SK-N-SH (cell line): Measurements from ENCODE around the gene ABHD6. TPM values are rescaled to one million over a fixed set of nuclear protein-coding genes. Genes with fewer than 3 reads are reported as not detected.

ENCODE experiments used
- CTCF ChIA-PET: fragments of 300-600, 350-600 bp; formaldehyde crosslinking; extraction: SDS; loops from one replicate; lab custom pipeline; 2021; lab: Yijun Ruan, JAX
- POLR2A ChIA-PET: fragments of 350-600 bp; sonication (Branson Sonifier 250); formaldehyde crosslinking; extraction: SDS; loops from one replicate; lab custom pipeline; 2020; ENCODE audit warnings: antibody characterized with exemption, inconsistent platforms; lab: Yijun Ruan, JAX
- DNase-seq: peaks from one replicate; pipeline ENCODE4 v3.0.0; 2012
- H2AFZ ChIP-seq: fragments of 200-600 bp; sonication (generic); 2 replicates; pipeline ENCODE4 v1.8.1; 2016; ENCODE audit warnings: antibody characterized with exemption, mild to moderate bottlenecking, low read depth
- H3F3A ChIP-seq: fragments of 200-600 bp; sonication (generic); replicated peaks from 2 replicates; pipeline ENCODE3; 2016; ENCODE audit warnings: antibody characterized with exemption, mild to moderate bottlenecking; ENCODE audit not compliant: insufficient read depth
- H3K27ac ChIP-seq, 2 experiments: fragments of 200-500 bp in 1 of 2; fragments of 200-600 bp in 1 of 2; sonication (Bioruptor generic) in 1 of 2; sonication (generic), shearing (Covaris generic) in 1 of 2; 2 replicates each; pipeline versions ENCODE4 v1.5.1 to v1.6.1; 2014 to 2016; ENCODE audit warnings: low read depth in 2 of 2, inconsistent platforms in 1 of 2, low read length in 1 of 2, mild to moderate bottlenecking in 1 of 2, mixed read lengths in 1 of 2
- H3K27me3 ChIP-seq: fragments of 200-600 bp; sonication (generic), shearing (Covaris generic); 2 replicates; pipeline ENCODE4 v1.6.1; 2016; ENCODE audit warnings: mixed run types; ENCODE audit not compliant: insufficient read depth
- H3K36me3 ChIP-seq, 2 experiments: fragments of 200-500 bp in 1 of 2; fragments of 200-600 bp in 1 of 2; sonication (Bioruptor generic) in 1 of 2; sonication (generic) in 1 of 2; replicated peaks in 1 of 2; 2 replicates each; pipeline versions ENCODE3 to v1.5.1; 2014 to 2016; ENCODE audit warnings: low read length in 1 of 2, mild to moderate bottlenecking in 1 of 2; ENCODE audit not compliant: insufficient read depth in 2 of 2, control insufficient read depth in 1 of 2
- H3K4me1 ChIP-seq, 2 experiments: fragments of 200-500 bp in 1 of 2; fragments of 200-600 bp in 1 of 2; sonication (Bioruptor generic) in 1 of 2; sonication (generic), shearing (Covaris generic) in 1 of 2; 2 replicates each; pipeline versions ENCODE4 v1.5.1 to v1.6.1; 2014 to 2016; ENCODE audit warnings: low read depth in 1 of 2, low read length in 1 of 2, mixed run types in 1 of 2; ENCODE audit not compliant: insufficient read depth in 2 of 2, control insufficient read depth in 1 of 2
- H3K4me2 ChIP-seq: fragments of 200-600 bp; sonication (generic), shearing (Covaris generic); 2 replicates; pipeline ENCODE4 v1.6.1; 2017; ENCODE audit warnings: mixed run types
- H3K4me3 ChIP-seq, 2 experiments: fragments of 200-500 bp in 1 of 2; fragments of 200-600 bp in 1 of 2; sonication (Bioruptor generic) in 1 of 2; sonication (generic), shearing (Covaris generic) in 1 of 2; 2 replicates each; pipeline versions ENCODE4 v1.5.1 to v1.8.1; 2014 to 2016; ENCODE audit warnings: low read depth in 2 of 2, inconsistent platforms in 1 of 2, low read length in 1 of 2, mild to moderate bottlenecking in 1 of 2, mixed read lengths in 1 of 2, moderate library complexity in 1 of 2
- H3K79me2 ChIP-seq: fragments of 200-600 bp; sonication (generic); 2 replicates; pipeline ENCODE4 v1.8.1; 2017; ENCODE audit warnings: mild to moderate bottlenecking; ENCODE audit not compliant: insufficient read depth
- H3K9ac ChIP-seq: fragments of 200-600 bp; sonication (generic); 2 replicates; pipeline ENCODE4 v1.6.1; 2017; ENCODE audit warnings: mixed run types
- H3K9me2 ChIP-seq: fragments of 200-600 bp; sonication (generic); 2 replicates; pipeline ENCODE4 v1.6.1; 2017; ENCODE audit warnings: mixed run types
- H3K9me3 ChIP-seq: fragments of 200-600 bp; sonication (generic); 2 replicates; pipeline ENCODE4 v1.6.1; 2017; ENCODE audit warnings: mixed run types, mild to moderate bottlenecking, moderate library complexity
- H4K20me1 ChIP-seq: fragments of 200-600 bp; sonication (generic); 2 replicates; pipeline ENCODE4 v1.6.1; 2017; ENCODE audit warnings: mild to moderate bottlenecking, mixed run types; ENCODE audit not compliant: insufficient read depth
- CHD2 ChIP-seq: fragments of 150-350 bp; IDR thresholded peaks from 2 replicates; pipeline ENCODE4 v1.6.1; 2018; ENCODE audit warnings: low read length; ENCODE audit not compliant: partially characterized antibody
- CTCF ChIP-seq: fragments of 200-600 bp; sonication (generic); IDR thresholded peaks from 2 replicates; pipeline ENCODE4 v1.6.1; 2017; ENCODE audit warnings: antibody characterized with exemption, mild to moderate bottlenecking, moderate library complexity
- ELF1 ChIP-seq: IDR thresholded peaks from 2 replicates; pipeline ENCODE4 v1.4.0; 2012
- EP300 ChIP-seq, 2 experiments: IDR thresholded peaks; 2 replicates each; pipeline versions ENCODE4 v1.4.0 to v1.6.1; 2012; ENCODE audit warnings: borderline replicate concordance in 1 of 2, low read depth in 1 of 2, low read length in 1 of 2
- EZH2phosphoT487 ChIP-seq: fragments of 200-600 bp; sonication (generic); IDR thresholded peaks from 2 replicates; pipeline ENCODE4 v1.6.1; 2017; ENCODE audit warnings: low read depth, mixed run types, mild to moderate bottlenecking, antibody characterized with exemption, moderate library complexity, borderline replicate concordance
- FOSL2 ChIP-seq: IDR thresholded peaks from 2 replicates; pipeline ENCODE4 v1.4.0; 2012; ENCODE audit warnings: low read depth, mild to moderate bottlenecking, moderate library complexity, borderline replicate concordance
- FOXJ3 ChIP-seq: sonication (generic); formaldehyde crosslinking; IDR thresholded peaks from 2 replicates; pipeline ENCODE4 v1.5.1; 2020; ENCODE audit warnings: mild to moderate bottlenecking, missing genetic modification reagents
- JUND ChIP-seq: IDR thresholded peaks from 2 replicates; pipeline ENCODE4 v1.4.0; 2012
- MAX ChIP-seq: IDR thresholded peaks from 2 replicates; pipeline ENCODE4 v1.4.0; 2012; ENCODE audit warnings: low read depth
- NRF1 ChIP-seq: IDR thresholded peaks from 2 replicates; pipeline ENCODE4 v1.6.1; 2012; ENCODE audit warnings: low read depth, mild to moderate bottlenecking, low read length
- PBX3 ChIP-seq: IDR thresholded peaks from 2 replicates; pipeline ENCODE4; 2012
- RCOR1 ChIP-seq: fragments of 150-350 bp; IDR thresholded peaks from 2 replicates; pipeline ENCODE4 v1.6.1; 2017; ENCODE audit warnings: antibody characterized with exemption, low read length
- SIN3A ChIP-seq: IDR thresholded peaks from 2 replicates; pipeline ENCODE4 v1.6.1; 2012; ENCODE audit warnings: low read depth, mild to moderate bottlenecking, low read length, moderate library complexity, borderline replicate concordance
- SMC3 ChIP-seq: IDR thresholded peaks from 2 replicates; pipeline ENCODE4 v1.6.1; 2012; ENCODE audit warnings: low read depth, low read length, improper control_type of control experiment
- TCF12 ChIP-seq: IDR thresholded peaks from 2 replicates; pipeline ENCODE4 v1.4.0; 2012
- TEAD4 ChIP-seq: IDR thresholded peaks from 2 replicates; pipeline ENCODE4 v1.4.0; 2012; ENCODE audit warnings: mild to moderate bottlenecking, borderline replicate concordance; ENCODE audit not compliant: insufficient read depth
- USF1 ChIP-seq: IDR thresholded peaks from 2 replicates; pipeline ENCODE4 v1.4.0; 2012; ENCODE audit warnings: low read depth, borderline replicate concordance
- WGBS: methylation state at CpG from one replicate; pipeline ENCODE4 v1.1.6; 2017; ENCODE audit warnings: low lambda C conversion rate; 5-methylcytosine and 5-hydroxymethylcytosine counted together
- polyA plus RNA-seq, 3 experiments: library from polyadenylated mRNA; depleted of rRNA; stranded (reverse); fragments of >200 nt; gene quantifications; 2 replicates each; pipeline ENCODE4 v1.2.3, GENCODE V29; 2012

ABHD6 gene
- polyA plus RNA-seq, 1 of the 3 experiments (the other 2 are of a cell fraction): 10.7 TPM

GRCh38 chr3:58329922-58330413 lies 92.4 kb downstream of the ABHD6 start (continued):
- TF ChIP-seq USF1: no peak
- no peak for TF ChIP-seq FOSL2
- no peak for TF ChIP-seq MAX
- TF ChIP-seq, all 33 proteins: peak for 0

- Histone ChIP-seq H3K79me2 (peaks cover 20% of the 10 kb centered on the region; the same call in 1 of the 2 replicates), H4K20me1 (no peaks in the 10 kb centered on the region), H2AFZ (no peak overlapping the region), H3K9me2 (no peaks in the 10 kb centered on the region), H3K27ac (no peak overlapping the region), H3K4me3 (no peak overlapping the region), H3K9me3 (no peaks in the 10 kb centered on the region), H3K27me3 (no peaks in the 10 kb centered on the region), H3K4me2 (no peak overlapping the region), H3K36me3 (no peaks in the 10 kb centered on the region), H3K9ac (no peak overlapping the region), H3K4me1 (peaks cover 4 to 11% of the 10 kb centered on the region in 2 experiments; a peak in 3 of 4 replicates), H3F3A (peaks cover 20% of the 10 kb centered on the region)
- POLR2A ChIA-PET: interaction anchor here (0.9 to 1.3 kb wide), 2 partner anchors 25 to 26 kb away, joined by 3 read pairs; partner anchors contain the start of genes HTD2 and RPP14
- no peak for TF ChIP-seq CTCF
- TF ChIP-seq SIN3A: no peak
- no peak for TF ChIP-seq ELF1
- no peak for TF ChIP-seq TCF12
- no peak for TF ChIP-seq FOXJ3 (CRISPR knock-in tag)
- TF ChIP-seq MAX: no peak
- TF ChIP-seq CHD2: no peak
- TF ChIP-seq NRF1: no peak
- no peak for TF ChIP-seq JUND
- TF ChIP-seq FOSL2: no peak
- TF ChIP-seq EZH2phosphoT487: no peak
- no peak for TF ChIP-seq RCOR1
- no peak for TF ChIP-seq TEAD4
- TF ChIP-seq SMC3: no peak
- no peak for TF ChIP-seq EP300 (IDR thresholded peaks at IDR 0.05; ENCODE audit: borderline replicate concordance in 1 of 2, low read depth in 1 of 2, low read length in 1 of 2)
- TF ChIP-seq PBX3: no peak
- WGBS: 95% methylated on average over 4 of the region's 4 CpGs
- CTCF ChIA-PET: interaction anchor here (0.8 to 4.9 kb wide), 2 partner anchors 25 to 160 kb away, joined by 3 to 18 read pairs; partner anchors contain the start of genes HTD2, KCTD6 and RPP14
- DNase-seq: no peak
These were observed 94.1 kb downstream of the ABHD6 start for GRCh38 chr3:58331593-58332152.
